Keratinocyte (primary cell): ENCODE data around the gene MGMT. TPM values are rescaled to one million over a fixed set of nuclear protein-coding genes. Genes with fewer than 3 reads are reported as not detected.

Experiments used
- DNase-seq: peaks from one replicate; pipeline ENCODE4 v3.0.0-alpha.2; 2011; ENCODE audit warnings: low read depth, missing footprints, low spot score
- FAIRE-seq: peaks from 2 replicates; lab custom pipeline; 2011; peaks lifted over from hg19 to GRCh38; lab: Jason Lieb, UNC
- H2AFZ ChIP-seq: 2 replicates; pipeline ENCODE4 v1.6.0; 2012; ENCODE audit warnings: low read length, control low read depth, inconsistent platforms; ENCODE audit not compliant: control insufficient read depth
- H3K27ac ChIP-seq: 2 replicates; pipeline ENCODE4 v1.5.1; 2011; ENCODE audit warnings: low read length; ENCODE audit not compliant: control insufficient read depth, insufficient read depth
- H3K27me3 ChIP-seq: 3 replicates; pipeline ENCODE4 v1.6.0; 2011; ENCODE audit warnings: low read length; ENCODE audit not compliant: control insufficient read depth, insufficient read depth; ENCODE audit errors: extremely low read depth
- H3K36me3 ChIP-seq, 2 experiments: 2 replicates in 1 of 2; 3 replicates in 1 of 2; pipeline ENCODE4 v1.5.1; 2011; ENCODE audit warnings: low read length in 2 of 2, mild to moderate bottlenecking in 1 of 2; ENCODE audit not compliant: control insufficient read depth in 2 of 2, insufficient read depth in 2 of 2; ENCODE audit errors: extremely low read depth in 1 of 2
- H3K4me1 ChIP-seq: 3 replicates; pipeline ENCODE4 v1.5.1; 2011; ENCODE audit warnings: low read length; ENCODE audit not compliant: control insufficient read depth, insufficient read depth; ENCODE audit errors: extremely low read depth
- H3K4me2 ChIP-seq: 3 replicates; pipeline ENCODE4 v1.6.0; 2011; ENCODE audit warnings: low read depth, low read length; ENCODE audit not compliant: control insufficient read depth, insufficient read depth; ENCODE audit errors: extremely low read depth
- H3K4me3 ChIP-seq, 3 experiments: fragments of 200-600 bp in 1 of 3; sonication (generic) in 1 of 3; 2 replicates in 2 of 3; 3 replicates in 1 of 3; pipeline ENCODE4 v1.5.1; 2011 to 2016; ENCODE audit warnings: low read length in 3 of 3, mild to moderate bottlenecking in 3 of 3, control low read depth in 2 of 3, inconsistent platforms in 1 of 3, low read depth in 1 of 3, mixed read lengths in 1 of 3, mixed run types in 1 of 3, moderate library complexity in 1 of 3; ENCODE audit not compliant: control insufficient read depth in 2 of 3, insufficient read depth in 2 of 3; ENCODE audit errors: extremely low read depth in 1 of 3
- H3K79me2 ChIP-seq: 2 replicates; pipeline ENCODE4 v1.6.0; 2012; ENCODE audit warnings: low read length; ENCODE audit not compliant: control insufficient read depth, insufficient read depth
- H3K9ac ChIP-seq: 3 replicates; pipeline ENCODE4 v1.6.0; 2011; ENCODE audit warnings: low read length; ENCODE audit not compliant: control insufficient read depth, insufficient read depth; ENCODE audit errors: extremely low read depth
- H3K9me1 ChIP-seq: 3 replicates; pipeline ENCODE4 v1.6.0; 2011; ENCODE audit warnings: low read length; ENCODE audit not compliant: control insufficient read depth, insufficient read depth; ENCODE audit errors: extremely low read depth
- H3K9me3 ChIP-seq: 2 replicates; pipeline ENCODE4 v1.5.1; 2012; ENCODE audit warnings: low read depth, low read length; ENCODE audit not compliant: control insufficient read depth
- H4K20me1 ChIP-seq: 3 replicates; pipeline ENCODE4 v1.6.0; 2011; ENCODE audit warnings: low read length; ENCODE audit not compliant: control insufficient read depth, insufficient read depth; ENCODE audit errors: extremely low read depth
- CTCF ChIP-seq, 3 experiments: IDR thresholded peaks in 1 of 3; conservative IDR thresholded peaks in 1 of 3; optimal IDR thresholded peaks in 1 of 3; 2 replicates in 2 of 3; 3 replicates in 1 of 3; pipeline versions ENCODE3 to v1.5.1; 2011; ENCODE audit warnings: low read length in 3 of 3, mild to moderate bottlenecking in 3 of 3, moderate library complexity in 2 of 3, control low read depth in 1 of 3, inconsistent platforms in 1 of 3; ENCODE audit not compliant: insufficient read depth in 2 of 3; ENCODE audit errors: extremely low read depth in 1 of 3
- EZH2 ChIP-seq: IDR thresholded peaks from one replicate; pipeline ENCODE4 v1.6.1; 2012; ENCODE audit warnings: inconsistent platforms, mild to moderate bottlenecking, low read length, moderate library complexity
- dilution Hi-C: fragments of 300-500 bp; cut with MboI; formaldehyde crosslinking; loops from one replicate; pipeline ENCODE4 v1.7.0; 2020; ENCODE audit warnings: low sequenced_read_pairs; ENCODE audit not compliant: extremely low pct_ligation_motif_present
- polyA plus RNA-seq, 5 experiments: library from polyadenylated mRNA; depleted of rRNA in 3 of 5; stranded (reverse) in 3 of 5; stranded (forward) in 1 of 5; unstranded in 1 of 5; fragments of >200 nt; gene quantifications; 1 replicate in 1 of 5; 2 replicates in 3 of 5; 3 replicates in 1 of 5; pipeline versions ENCODE4 v1.2.1 to v1.2.3, GENCODE V29; 2011 to 2012; ENCODE audit warnings: missing spikeins in 2 of 5, low read depth in 1 of 5, low replicate concordance in 1 of 5

The MGMT gene
- polyA plus RNA-seq, 1 donor (not counting 4 experiments of a cell fraction or from before 2014, with no cell fraction given): 15.2 TPM

GRCh38 chr10:129445436-129446182 is 21.4 kb upstream of the MGMT start:
- Histone ChIP-seq H3K4me1 (no peaks in the 10 kb centered on the region), H3K4me3 (no peak overlapping the region), H3K9ac (no peak overlapping the region), H3K27me3 (no peaks in the 10 kb centered on the region), H3K9me3 (no peaks in the 10 kb centered on the region), H3K4me2 (no peak overlapping the region), H3K79me2 (no peaks in the 10 kb centered on the region), H4K20me1 (no peaks in the 10 kb centered on the region), H2AFZ (no peak overlapping the region), H3K27ac (no peak overlapping the region), H3K9me1 (no peaks in the 10 kb centered on the region), H3K36me3 (no peaks in the 10 kb centered on the region)
- dilution Hi-C loops: no loop called here
- DNase-seq (no peak), FAIRE-seq (no peak)
- TF ChIP-seq EZH2 (no peak), CTCF (optimal IDR thresholded peaks at IDR 0.05 in 1 of 3, IDR thresholded peaks at IDR 0.05 in 1 of 3, conservative IDR thresholded peaks at IDR 0.05 in 1 of 3; ENCODE audit: extremely low read depth in 1 of 3, insufficient read depth in 2 of 3, low read length in 3 of 3) (no peak)

- H3K27me3 ChIP-seq: no peaks in the 10 kb centered on the region
- H3K27ac ChIP-seq: no peak overlapping the region
- H4K20me1 ChIP-seq: no peaks in the 10 kb centered on the region
- no peak for DNase-seq
- H3K9ac ChIP-seq: no peak overlapping the region
- H3K9me3 ChIP-seq: no peaks in the 10 kb centered on the region
- no peaks in the 10 kb centered on the region for H3K36me3 ChIP-seq
- no peak for FAIRE-seq
- H3K4me3 ChIP-seq: no peak overlapping the region
- H3K79me2 ChIP-seq: no peaks in the 10 kb centered on the region
- no peaks in the 10 kb centered on the region for H3K4me1 ChIP-seq
- no peaks in the 10 kb centered on the region for H3K9me1 ChIP-seq
- no peak overlapping the region for H3K4me2 ChIP-seq
- H2AFZ ChIP-seq: no peak overlapping the region
- dilution Hi-C loops: no loop called here
- no peak for TF ChIP-seq CTCF (optimal IDR thresholded peaks at IDR 0.05 in 1 of 3, IDR thresholded peaks at IDR 0.05 in 1 of 3, conservative IDR thresholded peaks at IDR 0.05 in 1 of 3; ENCODE audit: extremely low read depth in 1 of 3, insufficient read depth in 2 of 3, low read length in 3 of 3)
These were observed 20.9 kb upstream of the MGMT start for GRCh38 chr10:129446183-129446581.
